Measurements from ENCODE around the gene GCSAML. TPM values are rescaled to one million over a fixed set of nuclear protein-coding genes. Genes with fewer than 3 reads are reported as not detected.
"Not testable (repeated sequence)": the region's sequence is repeated elsewhere in the genome, so short reads cannot be mapped to it uniquely, and the experiment has no call there.

GCSAML gene
- total RNA-seq, result not detected in 2 replicates

- Histone ChIP-seq H3K27me3 (ENCODE audit: control insufficient read depth, insufficient read depth, low read length) (no peaks in the 10 kb centered on the region), H3K4me3 (ENCODE audit: low read depth, low read length) (no peak within 1 kb of the TSS), H3K36me3 (ENCODE audit: control insufficient read depth, insufficient read depth, low read length) (no peaks in the 10 kb centered on the region)
- DNase-seq (ENCODE audit: low read depth) (no peak), FAIRE-seq (no peak)
- no peak for TF ChIP-seq CTCF (IDR thresholded peaks at IDR 0.05; ENCODE audit: insufficient read depth, low read length, severe bottlenecking)
These were observed at the start of gene GCSAML for GRCh38 chr1:247548769-247549182. Gene GCSAML, plus strand, starts transcription at chr1:247549134. Its CDS starts 58 bp downstream, at chr1:247549192.

DNA sequence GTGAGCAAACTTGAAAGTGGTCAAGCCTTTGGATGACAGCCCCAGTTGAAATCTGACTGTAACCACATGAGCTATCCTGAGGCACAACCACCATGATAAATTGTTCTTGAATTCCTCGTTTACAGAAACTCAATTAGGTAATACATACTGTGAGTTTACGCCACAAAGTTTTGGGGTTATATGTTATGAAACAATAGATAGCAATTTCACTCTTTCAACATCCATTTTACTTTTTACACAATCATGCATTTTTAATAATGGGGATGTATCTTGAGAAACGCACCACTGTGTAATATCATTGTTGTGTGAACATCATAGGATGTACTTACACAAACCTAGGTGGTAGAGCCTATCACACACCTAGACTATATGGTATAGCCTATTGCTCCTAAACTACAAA is 48.1 kb upstream of the GCSAML start:
- no peaks in the 10 kb centered on the region for H3K36me3 ChIP-seq (ENCODE audit: control insufficient read depth, insufficient read depth, low read length)
- TF ChIP-seq CTCF (IDR thresholded peaks at IDR 0.05; ENCODE audit: insufficient read depth, low read length, severe bottlenecking), result no peak
- H3K4me3 ChIP-seq (ENCODE audit: low read depth, low read length), result no peak overlapping the region
- FAIRE-seq, result no peak
- no peak for DNase-seq (ENCODE audit: low read depth)
- no peaks in the 10 kb centered on the region for H3K27me3 ChIP-seq (ENCODE audit: control insufficient read depth, insufficient read depth, low read length)

DNA sequence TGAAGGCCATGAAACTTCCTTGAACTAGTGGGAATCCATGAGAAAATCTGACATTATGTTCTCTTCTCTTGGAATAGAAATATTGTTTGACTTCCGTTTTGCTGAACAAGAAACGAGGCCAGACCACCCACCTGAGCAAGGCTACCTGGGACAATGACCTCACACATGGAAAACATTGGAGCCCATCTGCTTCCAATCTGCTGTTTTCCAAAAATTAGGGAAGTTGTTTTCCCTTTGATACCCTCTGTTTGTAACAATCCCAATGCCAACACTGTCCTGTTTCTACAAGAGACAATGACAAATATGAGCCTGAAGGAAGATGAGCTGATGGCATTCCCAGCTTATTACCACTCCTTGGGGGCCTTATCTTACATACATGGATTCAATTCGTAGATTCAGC is 42.1 kb upstream of the GCSAML start:
- Histone ChIP-seq H3K27me3 (ENCODE audit: control insufficient read depth, insufficient read depth, low read length) (no peaks in the 10 kb centered on the region), H3K4me3 (ENCODE audit: low read depth, low read length) (no peak overlapping the region), H3K36me3 (ENCODE audit: control insufficient read depth, insufficient read depth, low read length) (no peaks in the 10 kb centered on the region)
- DNase-seq (ENCODE audit: low read depth) (no peak), FAIRE-seq (peak; percentile 94)
- no peak for TF ChIP-seq CTCF (IDR thresholded peaks at IDR 0.05; ENCODE audit: insufficient read depth, low read length, severe bottlenecking)

GRCh38 chr1:247517795-247518612 is 30.9 kb upstream of the GCSAML start:
- no peaks in the 10 kb centered on the region for H3K27me3 ChIP-seq (ENCODE audit: control insufficient read depth, insufficient read depth, low read length)
- no peaks in the 10 kb centered on the region for H3K36me3 ChIP-seq (ENCODE audit: control insufficient read depth, insufficient read depth, low read length)
- DNase-seq (ENCODE audit: low read depth) (no peak), FAIRE-seq (no peak)
- no peak overlapping the region for H3K4me3 ChIP-seq (ENCODE audit: low read depth, low read length)
- no peak for TF ChIP-seq CTCF (IDR thresholded peaks at IDR 0.05; ENCODE audit: insufficient read depth, low read length, severe bottlenecking)

- DNase-seq (ENCODE audit: low read depth) (no peak), FAIRE-seq (no peak)
- H3K36me3 ChIP-seq (ENCODE audit: control insufficient read depth, insufficient read depth, low read length), result no peaks in the 10 kb centered on the region
- H3K4me3 ChIP-seq (ENCODE audit: low read depth, low read length), result no peak overlapping the region
- TF ChIP-seq CTCF (IDR thresholded peaks at IDR 0.05; ENCODE audit: insufficient read depth, low read length, severe bottlenecking), result no peak
- H3K27me3 ChIP-seq (ENCODE audit: control insufficient read depth, insufficient read depth, low read length), result no peaks in the 10 kb centered on the region
These were observed 30.4 kb upstream of the GCSAML start for GRCh38 chr1:247518613-247518891.

- H3K36me3 ChIP-seq (ENCODE audit: control insufficient read depth, insufficient read depth, low read length); H3K4me3 ChIP-seq (ENCODE audit: low read depth, low read length); FAIRE-seq; DNase-seq (ENCODE audit: low read depth); H3K27me3 ChIP-seq (ENCODE audit: control insufficient read depth, insufficient read depth, low read length): not testable (repeated sequence)
These were observed 27.0 kb upstream of the GCSAML start for GRCh38 chr1:247521886-247522285.
